Right lobe of liver (tissue), 6 donors: ENCODE measurements around the gene HHATL. TPM values are rescaled to one million over a fixed set of nuclear protein-coding genes. Genes with fewer than 3 reads are reported as not detected.

Experiments used
- ATAC-seq, 4 donors: fragments of 200-7000 bp; cut with Tn5 transposase; one replicate each; pipeline ENCODE4 v1.9.1; 2020; ENCODE audit warnings: mild to moderate bottlenecking in 4 of 4, moderate library complexity in 4 of 4
- DNase-seq, 3 donors: peaks; one replicate each; pipeline ENCODE4 v3.0.0-alpha.2; 2020
- H3K27ac ChIP-seq, 3 donors: fragments of 200-600 bp; one replicate each; pipeline ENCODE4 v1.8.0; 2022
- H3K27me3 ChIP-seq, 2 donors: fragments of 200-600 bp; one replicate each; pipeline ENCODE4 v1.8.0; 2022
- H3K36me3 ChIP-seq, 4 donors: fragments of 200-600 bp; sonication (generic) in 1 of 4; one replicate each; pipeline versions ENCODE4 v1.5.1 to v1.8.0; 2017 to 2022; ENCODE audit warnings: control low read depth in 1 of 4
- H3K4me1 ChIP-seq, 4 donors: fragments of 200-600 bp; sonication (generic) in 1 of 4; one replicate each; pipeline versions ENCODE4 v1.5.1 to v1.8.0; 2017 to 2022; ENCODE audit warnings: control low read depth in 1 of 4
- H3K4me3 ChIP-seq, 3 donors: fragments of 200-600 bp; one replicate each; pipeline ENCODE4 v1.8.0; 2022
- H3K9me3 ChIP-seq, 4 donors: fragments of 200-600 bp; sonication (generic) in 1 of 4; one replicate each; pipeline versions ENCODE4 v1.5.1 to v1.8.0; 2017 to 2022; ENCODE audit warnings: control low read depth in 1 of 4
- CTCF ChIP-seq, 4 donors: fragments of 200-600 bp in 3 of 4; fragments of 450-650 bp in 1 of 4; IDR thresholded peaks; one replicate each; pipeline versions ENCODE4 v1.5.1 to v1.8.0; 2016 to 2022; ENCODE audit warnings: antibody characterized with exemption in 4 of 4, mild to moderate bottlenecking in 2 of 4
- POLR2A ChIP-seq: fragments of 450-650 bp; IDR thresholded peaks from one replicate; pipeline ENCODE4 v1.6.1; 2017; ENCODE audit warnings: antibody characterized with exemption, mild to moderate bottlenecking
- WGBS: methylation state at CpG from one replicate; pipeline ENCODE4 v1.1.6; 2018; ENCODE audit warnings: low coverage, low lambda C conversion rate; ENCODE audit not compliant: insufficient coverage; ENCODE audit errors: missing lambda C conversion rate; 5-methylcytosine and 5-hydroxymethylcytosine counted together
- intact Hi-C, 2 donors: fragments of 100-400 bp; cut with DNase I; formaldehyde crosslinking; loops; one replicate each; pipeline versions ENCODE4 v1.11.2 to v1.14.1; 2022
- total RNA-seq, 6 experiments: library from RNA; depleted of rRNA in 2 of 6; stranded (reverse); fragments of >200 nt in 2 of 6; fragmentation: NEBNext Ultra II Directional in 3 of 6; extraction: Animal tissue kit (Norgen Biotek cat#: 25700) in 3 of 6; gene quantifications; one replicate each; pipeline versions ENCODE4 v1.1.0 to v1.2.4, GENCODE V29; 2016 to 2023
- donor health status: DM: no; HTN: yes; CAD: no.
- donor health status: DM: no; HTN: no; CAD: no.
- donor health status: DM: no; HTN: no; CAD: no.
- donor health status: DM: no; HTN: yes; CAD: no.
- donor health status: DM: no; HTN: yes; CAD: no.

Gene HHATL
- total RNA-seq, 6 experiments from 2014 or later: 0.29 to 1.0 (median 0.60) TPM; not detected in 3

GRCh38 chr3:42735615-42736014 lies 33.0 kb upstream of the HHATL start:
- Histone ChIP-seq H3K36me3 (no peaks in the 10 kb centered on the region), H3K9me3 (no peaks in the 10 kb centered on the region), H3K27ac (no peak overlapping the region), H3K4me1 (no peaks in the 10 kb centered on the region), H3K27me3 (no peaks in the 10 kb centered on the region), H3K4me3 (no peak overlapping the region)
- no CpG with 5 or more reads among the region's 12 CpGs for WGBS
- DNase-seq (no peak), ATAC-seq (no peak)
- intact Hi-C loops: loop anchor here in 1 of 2 donors (10.0 kb wide), 1 partner anchor 51 kb away; the partner anchor contains the start of gene KLHL40
- no peak for TF ChIP-seq POLR2A
- TF ChIP-seq CTCF (IDR thresholded peaks at IDR 0.05): no peak

GRCh38 chr3:42735019-42735418 lies 32.4 kb upstream of the HHATL start:
- no peaks in the 10 kb centered on the region for H3K4me1 ChIP-seq
- DNase-seq (no peak), ATAC-seq (no peak)
- H3K27ac ChIP-seq: no peak overlapping the region
- no peaks in the 10 kb centered on the region for H3K36me3 ChIP-seq
- TF ChIP-seq POLR2A: no peak
- TF ChIP-seq CTCF (IDR thresholded peaks at IDR 0.05): no peak
- no peaks in the 10 kb centered on the region for H3K27me3 ChIP-seq
- intact Hi-C loops: loop anchor here in 1 of 2 donors (10.0 kb wide), 1 partner anchor 50 kb away; the partner anchor contains the start of gene KLHL40
- no peak overlapping the region for H3K4me3 ChIP-seq
- 86% methylated on average over 6 of the region's 8 CpGs for WGBS
- no peaks in the 10 kb centered on the region for H3K9me3 ChIP-seq

GRCh38 chr3:42734263-42734860 lies 31.8 kb upstream of the HHATL start:
- H3K4me3 ChIP-seq: no peak overlapping the region
- TF ChIP-seq POLR2A: no peak
- no peak for TF ChIP-seq CTCF (IDR thresholded peaks at IDR 0.05)
- no peak for DNase-seq
- no peaks in the 10 kb centered on the region for H3K4me1 ChIP-seq
- 81% methylated on average over 4 of the region's 6 CpGs for WGBS
- no peaks in the 10 kb centered on the region for H3K27me3 ChIP-seq
- no peak for ATAC-seq
- no peaks in the 10 kb centered on the region for H3K36me3 ChIP-seq
- no peaks in the 10 kb centered on the region for H3K9me3 ChIP-seq
- no peak overlapping the region for H3K27ac ChIP-seq
- intact Hi-C loops: loop anchor here in 1 of 2 donors (10.0 kb wide), 1 partner anchor 50 kb away; the partner anchor contains the start of gene KLHL40

GRCh38 chr3:42733501-42734262 lies 31.1 kb upstream of the HHATL start:
- Histone ChIP-seq H3K27me3 (no peaks in the 10 kb centered on the region), H3K36me3 (no peaks in the 10 kb centered on the region), H3K4me3 (no peak overlapping the region), H3K27ac (no peak overlapping the region), H3K4me1 (no peaks in the 10 kb centered on the region), H3K9me3 (no peaks in the 10 kb centered on the region)
- intact Hi-C loops: loop anchor here in 1 of 2 donors (10.0 kb wide), 1 partner anchor 49 kb away; the partner anchor contains the start of gene KLHL40
- TF ChIP-seq CTCF (IDR thresholded peaks at IDR 0.05): no peak
- no peak for TF ChIP-seq POLR2A
- WGBS: 89% methylated on average over 3 of the region's 13 CpGs
- ATAC-seq: no peak
- no peak for DNase-seq
